Trophoblast cell (in vitro differentiated cells and primary cell): ENCODE results near the gene ACACA.

Experiments
- DNase-seq, 2 donors: peaks; one replicate each; pipeline ENCODE4 v3.0.0-alpha.2; 2016
- H2AFZ ChIP-seq: 2 replicates; pipeline ENCODE4 v1.6.1; 2013; ENCODE audit warnings: low read length, moderate library complexity, mild to moderate bottlenecking; ENCODE audit not compliant: insufficient read depth, poor library complexity
- H2AK5ac ChIP-seq: 2 replicates; pipeline ENCODE4 v1.6.1; 2013; ENCODE audit warnings: mild to moderate bottlenecking, low read length
- H2BK120ac ChIP-seq: 2 replicates; pipeline ENCODE4 v1.6.1; 2013; ENCODE audit warnings: low read length, mild to moderate bottlenecking, moderate library complexity; ENCODE audit not compliant: insufficient read depth, poor library complexity
- H2BK12ac ChIP-seq: 2 replicates; pipeline ENCODE4 v1.6.1; 2013; ENCODE audit warnings: mild to moderate bottlenecking, low read length, moderate library complexity
- H2BK5ac ChIP-seq: 2 replicates; pipeline ENCODE4 v1.6.1; 2013; ENCODE audit warnings: low read length, low read depth, moderate library complexity, mild to moderate bottlenecking; ENCODE audit not compliant: poor library complexity
- H3K14ac ChIP-seq: 2 replicates; pipeline ENCODE4 v1.6.1; 2013; ENCODE audit warnings: mild to moderate bottlenecking, low read length
- H3K18ac ChIP-seq: 2 replicates; pipeline ENCODE4 v1.6.1; 2013; ENCODE audit warnings: mild to moderate bottlenecking, low read length
- H3K23ac ChIP-seq: 2 replicates; pipeline ENCODE4 v1.6.1; 2013; ENCODE audit warnings: low read length
- H3K27ac ChIP-seq: 2 replicates; pipeline ENCODE4 v1.5.1; 2013; ENCODE audit warnings: low read depth, mild to moderate bottlenecking, inconsistent platforms, low read length, moderate library complexity
- H3K27me3 ChIP-seq: 2 replicates; pipeline ENCODE4 v1.6.1; 2013; ENCODE audit warnings: inconsistent platforms, mild to moderate bottlenecking, low read length, moderate library complexity; ENCODE audit not compliant: insufficient read depth
- H3K36me3 ChIP-seq, 2 experiments: 1 replicate in 1 of 2; 2 replicates in 1 of 2; pipeline ENCODE4 v1.6.1; 2013; ENCODE audit warnings: low read length in 2 of 2, mild to moderate bottlenecking in 2 of 2, moderate library complexity in 1 of 2; ENCODE audit not compliant: insufficient read depth in 2 of 2, control insufficient read depth in 1 of 2
- H3K4ac ChIP-seq: 2 replicates; pipeline ENCODE4 v1.6.1; 2013; ENCODE audit warnings: low read depth, mild to moderate bottlenecking, low read length, moderate library complexity
- H3K4me1 ChIP-seq, 2 experiments: 1 replicate in 1 of 2; 2 replicates in 1 of 2; pipeline ENCODE4 v1.6.1; 2013; ENCODE audit warnings: low read length in 2 of 2, mild to moderate bottlenecking in 2 of 2, moderate library complexity in 1 of 2; ENCODE audit not compliant: insufficient read depth in 2 of 2, control insufficient read depth in 1 of 2
- H3K4me2 ChIP-seq: 2 replicates; pipeline ENCODE4 v1.6.1; 2013; ENCODE audit warnings: inconsistent platforms, mild to moderate bottlenecking, low read length, moderate library complexity
- H3K4me3 ChIP-seq: 2 replicates; pipeline ENCODE4 v1.5.1; 2013; ENCODE audit warnings: mild to moderate bottlenecking, low read depth, low read length, inconsistent platforms
- H3K79me1 ChIP-seq: one replicate; pipeline ENCODE4 v1.6.1; 2013; ENCODE audit warnings: low read length
- H3K79me2 ChIP-seq: 2 replicates; pipeline ENCODE4 v1.6.1; 2013; ENCODE audit warnings: low read length, mild to moderate bottlenecking; ENCODE audit not compliant: control insufficient read depth, insufficient read depth, poor library complexity
- H3K9ac ChIP-seq: 2 replicates; pipeline ENCODE4 v1.6.1; 2013; ENCODE audit warnings: mild to moderate bottlenecking, low read length
- H3K9me3 ChIP-seq: 2 replicates; pipeline ENCODE4 v1.6.1; 2013; ENCODE audit warnings: low read depth, mild to moderate bottlenecking, control low read depth, inconsistent platforms, low read length; ENCODE audit not compliant: insufficient read depth
- H4K12ac ChIP-seq: 2 replicates; pipeline ENCODE4 v1.6.1; 2013; ENCODE audit warnings: low read depth, mild to moderate bottlenecking, low read length, moderate library complexity
- H4K8ac ChIP-seq: 2 replicates; pipeline ENCODE4 v1.6.1; 2013; ENCODE audit warnings: low read depth, mild to moderate bottlenecking, low read length, moderate library complexity
- H4K91ac ChIP-seq: one replicate; pipeline ENCODE4 v1.6.1; 2013; ENCODE audit warnings: low read depth, mild to moderate bottlenecking, low read length, moderate library complexity
- WGBS: extraction: QIAGEN DNeasy Blood & Tissue Kit; methylation state at CpG from one replicate; pipeline ENCODE4 v1.1.7; 2013; ENCODE audit warnings: missing lambda C conversion rate; ENCODE audit not compliant: insufficient read length, insufficient coverage; ENCODE audit errors: extremely low coverage; 5-methylcytosine and 5-hydroxymethylcytosine counted together

ACACA gene

GRCh38 chr17:37240381-37240780, 166.3 kb downstream of the ACACA start:
- no peaks in the 10 kb centered on the region for H3K9me3 ChIP-seq
- H4K8ac ChIP-seq, result no peak overlapping the region
- H4K91ac ChIP-seq, result no peak overlapping the region
- WGBS, result no CpG with 5 or more reads among the region's 5 CpGs
- no peak overlapping the region for H2BK12ac ChIP-seq
- no peak overlapping the region for H3K4ac ChIP-seq
- no peaks in the 10 kb centered on the region for H3K4me1 ChIP-seq
- no peak overlapping the region for H3K27ac ChIP-seq
- no peak overlapping the region for H3K4me2 ChIP-seq
- no peaks in the 10 kb centered on the region for H3K79me2 ChIP-seq
- H3K23ac ChIP-seq, result no peak overlapping the region
- no peaks in the 10 kb centered on the region for H3K79me1 ChIP-seq
- no peak overlapping the region for H3K18ac ChIP-seq
- H3K36me3 ChIP-seq, result peaks cover 24 to 33% of the 10 kb centered on the region in 2 experiments
- H2BK5ac ChIP-seq, result no peak overlapping the region
- no peak overlapping the region for H2AK5ac ChIP-seq
- H2BK120ac ChIP-seq, result no peak overlapping the region
- no peak overlapping the region for H4K12ac ChIP-seq
- H3K14ac ChIP-seq, result no peak overlapping the region
- no peak overlapping the region for H3K4me3 ChIP-seq
- no peak for DNase-seq
- no peak overlapping the region for H2AFZ ChIP-seq
- no peak overlapping the region for H3K9ac ChIP-seq
- H3K27me3 ChIP-seq, result no peaks in the 10 kb centered on the region

GRCh38 chr17:37239690-37240334, 166.8 kb downstream of the ACACA start:
- no peak overlapping the region for H3K4me3 ChIP-seq
- H4K8ac ChIP-seq, result no peak overlapping the region
- H3K18ac ChIP-seq, result no peak overlapping the region
- no peak overlapping the region for H3K23ac ChIP-seq
- H3K4me2 ChIP-seq, result no peak overlapping the region
- DNase-seq, result peak in 1 of 2 donors; percentile 62
- no peak overlapping the region for H4K91ac ChIP-seq
- no peaks in the 10 kb centered on the region for H3K4me1 ChIP-seq
- no peak overlapping the region for H3K14ac ChIP-seq
- no peak overlapping the region for H3K9ac ChIP-seq
- H2BK5ac ChIP-seq, result no peak overlapping the region
- no CpG with 5 or more reads among the region's 3 CpGs for WGBS
- no peaks in the 10 kb centered on the region for H3K79me1 ChIP-seq
- no peaks in the 10 kb centered on the region for H3K9me3 ChIP-seq
- no peak overlapping the region for H2AFZ ChIP-seq
- no peak overlapping the region for H4K12ac ChIP-seq
- no peaks in the 10 kb centered on the region for H3K79me2 ChIP-seq
- no peak overlapping the region for H2AK5ac ChIP-seq
- no peak overlapping the region for H2BK120ac ChIP-seq
- H3K36me3 ChIP-seq, result peaks cover 21 to 32% of the 10 kb centered on the region in 2 experiments
- H3K27me3 ChIP-seq, result no peaks in the 10 kb centered on the region
- no peak overlapping the region for H3K27ac ChIP-seq
- H2BK12ac ChIP-seq, result no peak overlapping the region
- no peak overlapping the region for H3K4ac ChIP-seq

GRCh38 chr17:37234106-37234505, 172.5 kb downstream of the ACACA start:
- Histone ChIP-seq H3K27me3 (no peaks in the 10 kb centered on the region), H3K4me3 (no peak overlapping the region), H4K91ac (no peak overlapping the region), H3K14ac (no peak overlapping the region), H3K23ac (no peak overlapping the region), H3K4ac (no peak overlapping the region), H3K9me3 (no peaks in the 10 kb centered on the region), H3K27ac (no peak overlapping the region), H3K18ac (no peak overlapping the region), H2BK5ac (no peak overlapping the region), H3K4me2 (no peak overlapping the region), H2AK5ac (no peak overlapping the region), H3K4me1 (no peaks in the 10 kb centered on the region), H2AFZ (no peak overlapping the region), H2BK12ac (no peak overlapping the region), H3K36me3 (peaks cover 9 to 23% of the 10 kb centered on the region in 2 experiments), H3K79me1 (no peaks in the 10 kb centered on the region), H3K79me2 (no peaks in the 10 kb centered on the region), H3K9ac (no peak overlapping the region), H4K12ac (no peak overlapping the region), H2BK120ac (no peak overlapping the region), H4K8ac (no peak overlapping the region)
- DNase-seq, result no peak
- WGBS, result no CpG with 5 or more reads among the region's 1 CpG

GRCh38 chr17:37233036-37233435, 173.6 kb downstream of the ACACA start:
- no peaks in the 10 kb centered on the region for H3K79me1 ChIP-seq
- no peak overlapping the region for H3K14ac ChIP-seq
- no peak overlapping the region for H2BK12ac ChIP-seq
- H3K23ac ChIP-seq, result no peak overlapping the region
- H3K9ac ChIP-seq, result no peak overlapping the region
- no peak overlapping the region for H2AFZ ChIP-seq
- no peaks in the 10 kb centered on the region for H3K9me3 ChIP-seq
- H3K4me2 ChIP-seq, result no peak overlapping the region
- H3K36me3 ChIP-seq, result peaks cover 7 to 20% of the 10 kb centered on the region in 2 experiments
- no peaks in the 10 kb centered on the region for H3K27me3 ChIP-seq
- no peak overlapping the region for H4K12ac ChIP-seq
- no peak overlapping the region for H3K18ac ChIP-seq
- no peak overlapping the region for H2BK120ac ChIP-seq
- H3K4me3 ChIP-seq, result no peak overlapping the region
- no peak overlapping the region for H4K8ac ChIP-seq
- H2AK5ac ChIP-seq, result no peak overlapping the region
- no peak overlapping the region for H3K27ac ChIP-seq
- no peaks in the 10 kb centered on the region for H3K4me1 ChIP-seq
- DNase-seq, result no peak
- H4K91ac ChIP-seq, result no peak overlapping the region
- no peaks in the 10 kb centered on the region for H3K79me2 ChIP-seq
- WGBS, result no CpG with 5 or more reads among the region's 11 CpGs
- no peak overlapping the region for H3K4ac ChIP-seq
- no peak overlapping the region for H2BK5ac ChIP-seq
